Endodermal cell (in vitro differentiated cells): ENCODE measurements around the gene ADNP2. TPM values are rescaled to one million over a fixed set of nuclear protein-coding genes. Genes with fewer than 3 reads are reported as not detected.

Source experiments
- DNase-seq: peaks from one replicate; pipeline ENCODE4 v3.0.0-alpha.2; 2017
- H3K27ac ChIP-seq: 2 replicates; pipeline ENCODE4 v1.5.1; 2013; ENCODE audit warnings: mild to moderate bottlenecking, low read depth, low read length, moderate library complexity
- H3K27me3 ChIP-seq: 2 replicates; pipeline ENCODE4 v1.6.1; 2013; ENCODE audit warnings: mild to moderate bottlenecking, low read length, moderate library complexity; ENCODE audit not compliant: insufficient read depth, control insufficient read depth, poor library complexity, severe bottlenecking
- H3K36me3 ChIP-seq: 2 replicates; pipeline ENCODE4 v1.7.0; 2013; ENCODE audit warnings: mild to moderate bottlenecking, low read length, moderate library complexity; ENCODE audit not compliant: control insufficient read depth, insufficient read depth
- H3K4me1 ChIP-seq: one replicate; pipeline ENCODE4 v1.7.0; 2013; ENCODE audit warnings: low read length; ENCODE audit not compliant: control insufficient read depth, insufficient read depth
- H3K4me3 ChIP-seq: 2 replicates; pipeline ENCODE4 v1.5.1; 2013; ENCODE audit warnings: mild to moderate bottlenecking, low read length, moderate library complexity
- H3K9ac ChIP-seq: 2 replicates; pipeline ENCODE4 v1.6.1; 2013; ENCODE audit warnings: mild to moderate bottlenecking, low read length, moderate library complexity; ENCODE audit not compliant: poor library complexity, severe bottlenecking; ENCODE audit errors: extremely low read depth
- H3K9me3 ChIP-seq: 2 replicates; pipeline ENCODE4 v1.6.1; 2013; ENCODE audit warnings: mild to moderate bottlenecking, low read length, moderate library complexity; ENCODE audit not compliant: control insufficient read depth
- H3K27ac Mint-ChIP-seq: 2 replicates; pipeline ENCODE4 v1.8.0; 2020; ENCODE audit warnings: mixed read lengths
- H3K27me3 Mint-ChIP-seq: 2 replicates; pipeline ENCODE4 v1.8.0; 2021; ENCODE audit warnings: mild to moderate bottlenecking, mixed read lengths; ENCODE audit not compliant: insufficient read depth
- H3K36me3 Mint-ChIP-seq: 2 replicates; pipeline ENCODE4 v1.8.0; 2020; ENCODE audit warnings: low read depth, mixed read lengths
- H3K4me1 Mint-ChIP-seq: 2 replicates; pipeline ENCODE4 v1.8.0; 2020; ENCODE audit warnings: mixed read lengths
- H3K4me3 Mint-ChIP-seq: 2 replicates; pipeline ENCODE4 v1.8.0; 2020; ENCODE audit warnings: mild to moderate bottlenecking, moderate library complexity, mixed read lengths
- H3K9me3 Mint-ChIP-seq: 2 replicates; pipeline ENCODE4 v1.8.0; 2020; ENCODE audit warnings: mild to moderate bottlenecking, mixed read lengths
- CTCF ChIP-seq: fragments of 200-600 bp; sonication (generic); conservative IDR thresholded peaks from 2 replicates; pipeline ENCODE4 v1.5.0; 2021; ENCODE audit warnings: antibody characterized with exemption, mild to moderate bottlenecking
- whole genome bisulfite sequencing, 2 experiments: methylation state at CpG; one replicate each; pipeline versions ENCODE4 v1.1.5 to v1.1.7; 2013; ENCODE audit warnings: missing lambda C conversion rate in 2 of 2, mixed read lengths in 1 of 2; ENCODE audit not compliant: insufficient coverage in 1 of 2, insufficient read length in 1 of 2; 5-methylcytosine and 5-hydroxymethylcytosine counted together
- total RNA-seq, 2 donors: library from RNA; stranded (reverse); fragmentation: NEBNext Ultra II Directional in 1 of 2; extraction: Animal tissue kit (Norgen Biotek cat#: 25700) in 1 of 2; gene quantifications; 2 replicates in 1 of 2; 3 replicates in 1 of 2; pipeline ENCODE4 v1.2.1, GENCODE V29; 2021

ADNP2 gene
- total RNA-seq, 2 donors from 2014 or later: 38.4 to 51.0 TPM

GRCh38 chr18:80172056-80172455 is 63.0 kb downstream of the ADNP2 start:
- no peak overlapping the region for H3K4me3 Mint-ChIP-seq
- H3K36me3 Mint-ChIP-seq: peaks cover 2% of the 10 kb centered on the region
- Histone ChIP-seq H3K27me3 (no peaks in the 10 kb centered on the region), H3K36me3 (no peaks in the 10 kb centered on the region), H3K4me3 (no peak overlapping the region), H3K9ac (no peak overlapping the region), H3K27ac (no peak overlapping the region), H3K9me3 (no peaks in the 10 kb centered on the region), H3K4me1 (no peaks in the 10 kb centered on the region)
- TF ChIP-seq CTCF: no peak
- no peaks in the 10 kb centered on the region for H3K4me1 Mint-ChIP-seq
- DNase-seq: no peak
- no peaks in the 10 kb centered on the region for H3K9me3 Mint-ChIP-seq
- H3K27me3 Mint-ChIP-seq: no peaks in the 10 kb centered on the region
- H3K27ac Mint-ChIP-seq: no peak overlapping the region
- 92 to 100% methylated on average over 2 to 4 of the region's 4 CpGs for WGBS, 2 experiments

- no peak overlapping the region for H3K9ac ChIP-seq
- H3K4me3 ChIP-seq: no peak overlapping the region
- no peaks in the 10 kb centered on the region for H3K9me3 Mint-ChIP-seq
- TF ChIP-seq CTCF: no peak
- H3K27me3 ChIP-seq: no peaks in the 10 kb centered on the region
- no peak for DNase-seq
- WGBS, 2 experiments: 87 to 91% methylated on average over 9 to 10 of the region's 10 CpGs
- no peaks in the 10 kb centered on the region for H3K4me1 Mint-ChIP-seq
- no peak overlapping the region for H3K4me3 Mint-ChIP-seq
- H3K4me1 ChIP-seq: no peaks in the 10 kb centered on the region
- no peaks in the 10 kb centered on the region for H3K27me3 Mint-ChIP-seq
- no peaks in the 10 kb centered on the region for H3K36me3 ChIP-seq
- no peak overlapping the region for H3K27ac Mint-ChIP-seq
- H3K36me3 Mint-ChIP-seq: no peaks in the 10 kb centered on the region
- H3K27ac ChIP-seq: no peak overlapping the region
- H3K9me3 ChIP-seq: no peaks in the 10 kb centered on the region
These were observed 64.0 kb downstream of the ADNP2 start for GRCh38 chr18:80173060-80173459.

GRCh38 chr18:80175451-80176204 is 66.6 kb downstream of the ADNP2 start:
- no peaks in the 10 kb centered on the region for H3K9me3 ChIP-seq
- H3K27me3 Mint-ChIP-seq: no peaks in the 10 kb centered on the region
- no peak for TF ChIP-seq CTCF
- DNase-seq: no peak
- no peak overlapping the region for H3K27ac ChIP-seq
- H3K27me3 ChIP-seq: no peaks in the 10 kb centered on the region
- H3K4me1 ChIP-seq: no peaks in the 10 kb centered on the region
- WGBS, 2 experiments: 83 to 85% methylated on average over 13 to 18 of the region's 18 CpGs
- no peak overlapping the region for H3K9ac ChIP-seq
- no peaks in the 10 kb centered on the region for H3K36me3 Mint-ChIP-seq
- H3K4me3 ChIP-seq: no peak overlapping the region
- H3K36me3 ChIP-seq: no peaks in the 10 kb centered on the region
- no peaks in the 10 kb centered on the region for H3K9me3 Mint-ChIP-seq
- H3K4me1 Mint-ChIP-seq: no peaks in the 10 kb centered on the region
- no peak overlapping the region for H3K4me3 Mint-ChIP-seq
- H3K27ac Mint-ChIP-seq: no peak overlapping the region
